Choroid plexus epithelial cell (primary cell): ENCODE data around the gene CDC45.

Experiments
- DNase-seq: peaks from one replicate; pipeline ENCODE4 v3.0.0-alpha.2; 2010; ENCODE audit warnings: low read depth
- H3K4me3 ChIP-seq: 2 replicates; pipeline ENCODE4 v1.5.1; 2011; ENCODE audit warnings: low read depth, mild to moderate bottlenecking, control low read depth, low read length, moderate library complexity
- CTCF ChIP-seq: conservative IDR thresholded peaks from 2 replicates; pipeline ENCODE4 v1.5.1; 2011; ENCODE audit warnings: low read depth, mild to moderate bottlenecking, control low read depth, inconsistent platforms, low read length, moderate library complexity

Gene CDC45

DNA sequence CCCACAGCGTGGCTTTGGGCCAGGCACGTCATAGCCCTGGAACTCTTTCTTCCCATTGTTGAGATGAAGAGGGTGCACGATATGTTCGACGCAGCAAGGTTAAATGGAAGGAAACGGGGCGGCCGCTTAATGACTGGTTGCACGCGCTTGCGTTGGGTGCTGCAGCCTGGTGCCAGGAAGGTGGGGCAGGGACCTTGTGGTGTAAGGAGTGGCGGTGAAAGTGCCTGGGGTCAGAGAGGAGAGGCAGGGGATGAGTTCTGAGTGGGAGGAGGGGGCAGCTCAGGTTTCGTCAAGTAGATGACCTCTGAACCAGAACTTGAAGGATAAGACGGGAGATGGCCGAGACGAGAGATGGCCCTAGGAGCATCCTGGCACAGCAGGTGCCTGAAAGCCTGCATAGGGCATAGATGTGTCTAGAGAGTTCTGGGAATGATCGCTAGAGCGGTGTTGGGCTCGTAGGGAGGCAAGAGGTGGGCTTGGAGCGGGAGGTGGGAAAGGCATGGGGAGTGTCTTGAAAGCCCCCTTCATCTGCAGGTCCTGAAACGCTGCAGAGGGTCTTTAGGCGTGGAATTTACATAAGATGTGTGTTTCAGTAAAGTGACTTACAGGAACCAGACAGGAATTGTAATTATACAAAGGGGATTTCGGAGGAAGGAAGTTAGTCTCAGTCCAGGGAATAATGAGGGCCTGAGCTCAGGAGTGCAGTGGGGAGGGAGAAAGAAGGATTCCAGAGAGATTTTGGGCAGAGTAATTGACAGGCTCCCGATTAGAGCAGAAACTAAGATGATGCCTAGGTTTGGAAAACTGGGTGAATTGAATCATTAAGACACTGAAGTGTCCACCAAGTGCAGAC lies 87.7 kb downstream of the CDC45 start:
- TF ChIP-seq CTCF: no peak
- no peak overlapping the region for H3K4me3 ChIP-seq
- DNase-seq: no peak

DNA sequence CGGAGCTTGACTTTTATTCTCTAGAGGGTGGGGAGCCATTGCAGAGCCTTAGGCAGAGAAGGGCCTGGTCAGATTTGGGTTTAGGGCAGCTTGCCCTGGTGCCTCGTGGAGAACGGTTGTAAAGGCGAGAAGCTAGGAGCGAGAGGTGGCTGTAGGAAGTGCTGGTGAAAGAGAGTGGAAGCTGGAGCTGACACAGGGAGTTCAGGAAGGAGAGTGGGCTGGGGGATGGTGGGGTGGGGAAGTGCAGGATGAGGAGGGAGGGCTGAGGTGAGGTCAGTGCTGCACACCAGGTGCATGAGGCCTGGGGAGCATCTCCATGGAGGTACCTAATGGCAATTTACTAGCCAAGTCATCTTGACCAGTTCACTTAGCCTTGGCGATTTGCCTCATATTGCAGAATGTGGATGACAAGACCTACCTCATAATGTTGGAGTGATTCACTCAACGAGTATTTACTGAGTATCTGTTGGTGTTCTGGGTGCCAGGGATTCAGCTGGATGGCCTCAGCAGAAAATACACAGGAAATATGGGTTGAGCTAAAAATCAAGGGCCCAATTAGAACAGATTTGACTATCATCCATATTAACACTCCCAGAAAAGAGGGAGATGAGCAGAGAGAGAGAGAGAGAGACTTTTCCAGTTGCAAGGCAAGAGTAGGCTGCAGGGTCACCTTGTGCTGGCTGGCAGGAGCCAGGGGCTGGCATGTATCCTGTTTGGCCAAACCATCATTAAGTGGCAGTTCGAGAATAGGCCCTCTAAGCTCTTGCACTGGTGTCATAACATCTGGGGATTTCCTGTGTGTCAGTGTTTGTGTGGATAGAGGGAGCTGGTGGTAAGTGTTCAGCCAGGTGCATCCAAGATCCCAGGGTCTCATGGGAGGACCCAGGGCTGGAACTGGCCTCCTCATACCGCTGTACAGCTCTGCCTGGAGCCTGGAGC lies 88.9 kb downstream of the CDC45 start:
- no peak for TF ChIP-seq CTCF
- DNase-seq: peak; percentile 95
- no peak overlapping the region for H3K4me3 ChIP-seq

- no peak overlapping the region for H3K4me3 ChIP-seq
- DNase-seq: no peak
- no peak for TF ChIP-seq CTCF
Observed at GRCh38 chr22:19569276-19569640, 89.5 kb downstream of the CDC45 start.

- no peak for TF ChIP-seq CTCF
- DNase-seq: no peak
- H3K4me3 ChIP-seq: no peak overlapping the region
Observed at GRCh38 chr22:19569976-19570375, 90.3 kb downstream of the CDC45 start.
